Activated CD4-positive, alpha-beta T cell treated with anti-CD3 and anti-CD28 coated beads, Interleukin-2, Interleukin-4, amounts not matched to agents 100 ng/mL and 50 ng/mL, durations not matched to agents 16 hours and 8 hours (primary cell): Measurements from ENCODE around the gene TET2.
A peak's percentile ranks its signal among the peaks of the same experiment; 100 is the strongest.

Source experiments
- DNase-seq: peaks from one replicate; pipeline ENCODE4 v3.0.0-alpha.2; 2020; ENCODE audit warnings: low spot score

Gene TET2

DNA sequence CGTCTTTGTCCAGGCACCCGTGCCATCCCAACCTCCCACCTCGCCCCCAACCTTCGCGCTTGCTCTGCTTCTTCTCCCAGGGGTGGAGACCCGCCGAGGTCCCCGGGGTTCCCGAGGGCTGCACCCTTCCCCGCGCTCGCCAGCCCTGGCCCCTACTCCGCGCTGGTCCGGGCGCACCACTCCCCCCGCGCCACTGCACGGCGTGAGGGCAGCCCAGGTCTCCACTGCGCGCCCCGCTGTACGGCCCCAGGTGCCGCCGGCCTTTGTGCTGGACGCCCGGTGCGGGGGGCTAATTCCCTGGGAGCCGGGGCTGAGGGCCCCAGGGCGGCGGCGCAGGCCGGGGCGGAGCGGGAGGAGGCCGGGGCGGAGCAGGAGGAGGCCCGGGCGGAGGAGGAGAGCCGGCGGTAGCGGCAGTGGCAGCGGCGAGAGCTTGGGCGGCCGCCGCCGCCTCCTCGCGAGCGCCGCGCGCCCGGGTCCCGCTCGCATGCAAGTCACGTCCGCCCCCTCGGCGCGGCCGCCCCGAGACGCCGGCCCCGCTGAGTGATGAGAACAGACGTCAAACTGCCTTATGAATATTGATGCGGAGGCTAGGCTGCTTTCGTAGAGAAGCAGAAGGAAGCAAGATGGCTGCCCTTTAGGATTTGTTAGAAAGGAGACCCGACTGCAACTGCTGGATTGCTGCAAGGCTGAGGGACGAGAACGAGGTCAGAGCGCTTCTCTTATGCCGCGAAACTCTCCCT, at the start of gene TET2:
TSS of gene TET2 (plus strand) at position 601 of the 740 bp plus-strand sequence. CDS start 87,067 bp downstream, outside the sequence.
- DNase-seq: peak; percentile 85

DNA sequence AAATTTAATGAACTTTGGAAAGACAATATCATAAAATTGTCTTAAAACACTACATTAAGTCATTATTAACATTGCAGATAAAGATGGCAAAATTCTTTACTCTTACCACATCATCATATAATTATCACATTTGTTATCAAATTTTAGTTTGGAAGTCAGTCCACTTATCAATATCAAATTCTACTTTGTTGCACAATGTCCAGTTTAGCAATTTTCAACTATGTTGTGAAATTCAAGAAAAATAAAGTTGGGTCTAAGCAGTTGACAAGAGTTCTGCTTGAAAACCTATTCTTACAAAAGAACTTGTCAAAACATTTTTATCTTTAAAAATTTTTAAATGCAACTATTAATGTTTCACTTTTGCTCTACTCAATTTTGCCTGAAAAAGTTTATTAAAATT, 44.7 kb upstream of the TET2 start:
- DNase-seq: no peak

DNA sequence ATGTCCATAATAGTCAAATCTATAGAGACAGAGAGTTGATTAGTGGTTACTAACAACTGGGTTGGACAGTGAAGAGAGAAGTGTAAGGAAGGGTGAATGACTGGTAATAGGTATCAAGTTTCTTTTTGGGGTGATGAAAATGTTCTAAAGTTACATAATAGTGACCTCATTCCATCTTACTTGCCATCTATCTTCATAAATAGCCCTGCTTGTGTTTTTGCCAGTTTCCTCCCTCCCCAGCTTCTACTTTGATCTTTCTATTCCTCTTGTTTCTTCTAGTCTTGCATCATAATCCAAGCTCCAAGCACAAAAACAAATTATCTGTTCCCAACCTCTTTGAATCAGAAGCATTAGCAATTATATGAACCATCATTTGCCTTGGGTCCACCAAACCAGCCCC, 40.2 kb upstream of the TET2 start:
- no peak for DNase-seq

DNA sequence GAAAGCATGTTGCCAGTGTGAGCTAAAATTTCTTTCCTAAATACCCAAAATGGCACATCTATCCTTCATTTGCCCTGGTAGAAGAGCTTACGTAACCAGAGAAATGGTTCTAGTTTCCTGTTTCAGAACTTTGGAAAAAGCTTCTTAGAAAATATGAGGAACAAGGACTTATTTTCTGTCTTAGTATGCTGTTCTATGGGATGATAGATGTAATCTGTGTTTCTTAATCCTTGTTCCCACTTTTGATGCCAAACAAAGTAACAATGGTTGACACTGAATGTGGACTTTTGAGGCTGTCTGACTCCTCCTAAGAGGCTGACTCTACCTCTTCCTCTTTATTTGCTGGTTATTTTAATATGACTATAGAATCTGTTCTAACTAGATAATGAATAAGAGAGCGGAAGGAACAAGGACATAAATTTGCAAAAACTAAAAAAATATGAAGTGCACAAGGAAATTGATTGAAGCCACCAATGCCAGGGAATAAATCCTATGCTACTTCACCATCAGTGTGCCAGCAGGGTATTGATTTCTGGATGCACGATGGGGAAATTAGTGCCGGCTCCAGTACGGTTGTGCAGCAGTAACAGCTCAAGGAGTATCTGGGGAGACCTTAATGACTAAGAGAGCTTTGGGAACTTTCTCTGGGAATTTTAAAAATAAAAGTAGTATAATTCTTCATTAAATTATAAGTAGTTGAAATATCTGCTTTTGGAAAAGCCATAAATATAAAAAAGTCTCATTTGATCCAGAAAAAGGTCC, 39.4 kb upstream of the TET2 start:
- no peak for DNase-seq

DNA sequence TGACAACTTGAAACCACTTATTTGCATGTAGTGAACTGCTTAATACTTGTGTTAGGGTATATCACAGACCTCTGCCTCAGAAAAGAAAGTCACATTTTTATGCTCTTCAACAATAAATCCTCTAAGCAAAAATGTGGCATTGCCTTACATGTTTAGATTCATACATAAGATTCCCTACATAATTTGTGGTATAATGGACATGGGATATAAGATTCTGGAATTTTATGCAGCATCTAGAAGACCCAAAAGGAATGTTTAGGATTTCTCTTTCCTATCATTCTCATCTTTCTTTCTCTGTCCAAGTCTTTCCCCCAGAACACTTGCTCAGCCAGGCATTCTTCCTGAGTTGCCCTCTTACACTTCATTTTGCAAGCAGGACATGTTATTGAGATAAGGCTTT, 37.7 kb upstream of the TET2 start:
- DNase-seq: no peak

DNA sequence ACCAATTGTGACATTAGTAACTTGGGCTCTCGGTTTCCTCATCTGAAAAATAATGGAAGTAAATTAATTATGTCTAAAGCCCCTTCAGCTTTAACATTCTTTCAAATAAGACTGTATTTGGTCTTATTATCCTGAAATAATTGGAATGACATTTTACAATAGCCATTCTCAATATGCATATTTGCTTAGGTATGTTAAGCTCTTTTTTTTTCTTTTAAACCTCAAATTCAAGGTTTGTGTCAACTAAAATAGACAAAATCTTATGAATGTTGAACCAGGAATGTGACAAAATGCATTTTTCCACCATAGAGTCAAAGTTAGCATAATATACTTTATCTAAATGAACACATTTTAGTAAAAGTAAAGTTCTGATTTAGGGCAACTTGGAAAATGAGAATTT, 34.4 kb upstream of the TET2 start:
- no peak for DNase-seq

DNA sequence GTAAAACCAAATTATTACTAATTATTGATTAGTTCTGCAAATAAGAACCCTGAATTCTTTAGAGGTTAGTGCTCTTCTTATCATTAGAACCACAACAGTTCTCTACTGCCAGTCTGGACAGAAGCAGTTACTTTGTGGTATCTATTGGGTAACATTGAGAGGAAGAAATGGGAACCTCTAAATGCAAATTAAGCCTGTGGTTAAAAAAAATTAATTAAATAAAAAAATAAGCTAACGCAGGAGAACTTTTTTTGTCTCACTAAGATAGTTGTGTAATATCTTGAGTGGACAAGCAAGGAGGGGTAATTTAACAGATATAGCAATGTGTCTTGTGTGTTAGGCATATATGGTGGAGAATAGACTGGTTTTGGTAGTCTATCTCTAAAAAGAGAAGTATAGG, 32.9 kb upstream of the TET2 start:
- DNase-seq: no peak

DNA sequence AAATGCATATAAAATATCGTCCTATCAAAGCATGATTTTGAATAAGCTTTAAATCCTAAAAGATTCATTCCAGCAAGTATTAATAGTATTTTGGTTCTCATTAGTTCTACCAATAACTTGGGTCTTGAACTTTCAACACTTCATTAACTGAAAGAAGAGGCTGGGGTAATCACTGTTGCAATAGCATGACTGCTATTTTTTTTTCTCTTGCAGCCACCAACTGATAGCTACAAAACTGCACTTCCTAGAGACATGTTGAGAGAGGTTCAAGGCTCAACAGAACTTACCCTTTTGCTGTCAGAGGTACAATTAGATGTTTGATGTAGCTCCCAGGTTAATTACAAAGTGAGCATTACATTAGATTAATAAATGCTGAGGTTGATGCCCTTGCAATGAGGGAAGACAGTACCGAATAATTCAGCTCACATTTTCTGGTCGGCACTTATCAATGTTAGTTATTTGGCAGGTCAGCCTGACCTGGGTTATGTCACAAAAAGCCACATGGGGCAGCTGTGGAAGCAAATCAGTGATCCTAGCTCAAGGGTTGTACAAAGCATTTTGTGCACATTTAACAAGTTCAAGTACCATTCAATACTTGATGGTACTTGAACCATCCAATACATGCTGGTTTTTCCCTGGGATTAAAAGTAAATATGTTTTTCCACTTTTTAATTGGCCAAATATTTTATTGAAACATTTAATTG, 29.9 kb upstream of the TET2 start:
- no peak for DNase-seq

DNA sequence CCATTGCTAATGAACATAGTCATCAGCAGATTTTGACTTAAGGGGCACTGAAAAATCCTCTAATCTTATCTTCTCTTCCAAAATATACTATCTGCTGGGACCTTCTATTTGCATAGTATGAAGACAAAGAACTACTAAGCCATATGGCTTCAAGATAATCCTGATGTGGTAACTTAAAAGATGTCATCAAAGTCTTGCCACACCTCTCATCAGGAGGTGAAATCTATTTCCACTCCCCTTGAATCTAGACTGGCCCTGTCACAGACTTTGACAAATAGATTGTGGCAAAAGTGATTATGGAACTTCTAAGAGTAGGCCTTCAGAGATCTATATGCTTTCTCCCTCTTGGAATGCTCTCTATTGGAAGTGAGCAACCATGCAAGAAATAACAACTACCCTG, 27.3 kb upstream of the TET2 start:
- DNase-seq: no peak

DNA sequence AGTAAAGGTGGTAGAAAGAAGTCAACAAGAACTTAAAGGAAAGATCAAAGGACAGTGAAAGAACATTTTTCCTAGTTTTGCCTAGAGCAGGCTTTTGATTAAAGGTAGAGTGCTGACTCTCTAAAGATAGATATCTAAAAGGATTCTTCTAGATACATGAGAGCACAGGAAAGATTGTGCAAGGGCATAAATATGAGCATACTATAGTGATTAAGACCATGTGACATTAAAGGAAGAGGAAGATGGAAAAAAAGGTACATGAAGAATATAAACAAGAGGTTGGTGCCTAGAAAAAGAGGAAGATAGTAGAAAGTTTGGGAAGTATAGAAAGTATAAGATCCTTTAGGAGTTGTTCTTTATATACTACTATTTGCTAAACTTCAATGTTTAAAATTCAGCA, 26.1 kb upstream of the TET2 start:
- DNase-seq: no peak

DNA sequence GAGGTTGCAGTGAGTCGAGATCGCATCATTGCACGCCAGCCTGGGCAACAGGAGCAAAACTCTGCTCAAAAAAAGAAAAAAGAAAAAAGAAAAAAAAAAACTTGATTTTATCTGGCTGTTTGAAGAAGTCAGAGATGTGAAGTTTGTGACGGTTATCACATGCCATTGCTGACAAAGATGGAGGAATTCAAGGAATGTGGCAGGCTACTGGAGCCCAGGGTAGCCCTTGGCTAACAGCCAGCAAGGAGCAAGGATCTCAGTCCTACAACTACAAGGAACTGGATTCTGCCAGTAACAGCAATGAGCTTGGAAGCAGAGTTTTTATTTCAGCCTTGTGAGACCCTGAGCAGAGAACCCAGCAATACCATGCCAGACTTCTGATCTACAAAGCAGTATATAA, 24.3 kb upstream of the TET2 start:
- DNase-seq: no peak

DNA sequence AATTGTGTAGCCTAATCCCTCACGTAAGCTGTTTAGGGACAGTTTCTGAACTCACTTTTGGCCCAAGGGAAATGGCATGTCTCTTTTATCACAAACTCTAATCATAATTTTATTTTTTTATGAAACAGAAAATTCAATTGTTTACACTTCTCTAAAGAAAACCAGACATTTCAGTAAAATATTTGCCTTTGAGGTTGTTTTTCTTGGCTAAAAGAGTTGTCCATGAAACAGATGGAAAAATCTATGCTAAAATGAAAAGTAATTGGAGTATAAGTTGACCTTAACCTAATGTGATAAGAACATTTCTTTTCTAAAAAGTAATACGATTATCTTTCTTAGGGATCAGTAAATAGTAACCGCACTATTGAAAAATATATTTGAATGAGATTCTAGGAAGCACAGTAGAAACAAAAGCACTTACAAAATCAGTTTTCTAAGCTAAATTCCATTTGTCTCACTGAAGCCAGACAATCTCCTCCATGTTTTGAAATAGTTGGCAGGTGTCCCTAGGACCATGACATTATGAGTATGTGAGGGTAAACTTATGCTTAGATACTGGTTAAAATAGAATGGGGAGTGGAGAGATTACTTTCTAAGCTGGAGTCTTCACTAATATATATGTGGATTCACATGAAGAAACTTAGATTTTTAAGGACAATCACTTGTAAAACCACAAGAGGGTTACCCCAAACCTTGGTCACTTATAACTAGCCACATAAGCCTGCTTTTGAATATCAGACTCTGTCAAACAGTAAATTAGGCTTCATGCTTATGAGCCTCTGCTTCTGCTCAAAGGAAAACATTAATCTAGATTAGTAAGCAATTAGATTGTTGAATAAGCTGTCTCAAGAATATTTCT, 20.1 kb upstream of the TET2 start:
- no peak for DNase-seq

DNA sequence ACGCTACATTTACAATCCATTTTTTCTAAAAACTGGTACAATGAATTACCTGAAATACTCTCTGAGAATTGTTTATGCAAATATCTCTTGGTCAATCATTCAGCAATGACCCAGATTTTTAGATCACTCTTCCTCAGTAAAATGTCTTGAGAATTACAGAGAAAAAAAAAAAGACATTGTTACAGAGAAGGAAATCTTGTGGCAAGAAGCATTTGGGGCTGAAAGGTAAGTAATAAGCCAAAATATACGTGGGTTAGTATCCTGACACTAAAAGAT, 19.6 kb upstream of the TET2 start:
- no peak for DNase-seq

DNA sequence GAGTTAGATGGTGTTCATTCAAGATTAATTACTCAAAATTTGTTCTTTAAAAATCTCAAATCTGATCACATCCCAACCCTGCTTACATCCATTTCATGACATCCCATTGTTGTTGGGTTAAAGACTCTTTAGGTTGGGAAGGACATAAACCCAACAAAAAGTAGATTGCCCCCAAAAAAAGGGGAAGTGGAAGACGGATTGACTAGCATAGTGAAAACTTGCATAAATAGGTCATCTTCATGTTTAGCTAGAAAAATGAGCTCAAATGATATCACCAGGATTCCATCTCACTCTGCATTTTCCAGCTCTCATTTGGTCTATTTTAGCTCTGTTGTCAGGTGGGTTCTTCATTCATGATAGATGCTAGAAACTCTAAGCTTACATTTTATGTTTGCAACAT, 18.5 kb upstream of the TET2 start:
- DNase-seq: no peak

DNA sequence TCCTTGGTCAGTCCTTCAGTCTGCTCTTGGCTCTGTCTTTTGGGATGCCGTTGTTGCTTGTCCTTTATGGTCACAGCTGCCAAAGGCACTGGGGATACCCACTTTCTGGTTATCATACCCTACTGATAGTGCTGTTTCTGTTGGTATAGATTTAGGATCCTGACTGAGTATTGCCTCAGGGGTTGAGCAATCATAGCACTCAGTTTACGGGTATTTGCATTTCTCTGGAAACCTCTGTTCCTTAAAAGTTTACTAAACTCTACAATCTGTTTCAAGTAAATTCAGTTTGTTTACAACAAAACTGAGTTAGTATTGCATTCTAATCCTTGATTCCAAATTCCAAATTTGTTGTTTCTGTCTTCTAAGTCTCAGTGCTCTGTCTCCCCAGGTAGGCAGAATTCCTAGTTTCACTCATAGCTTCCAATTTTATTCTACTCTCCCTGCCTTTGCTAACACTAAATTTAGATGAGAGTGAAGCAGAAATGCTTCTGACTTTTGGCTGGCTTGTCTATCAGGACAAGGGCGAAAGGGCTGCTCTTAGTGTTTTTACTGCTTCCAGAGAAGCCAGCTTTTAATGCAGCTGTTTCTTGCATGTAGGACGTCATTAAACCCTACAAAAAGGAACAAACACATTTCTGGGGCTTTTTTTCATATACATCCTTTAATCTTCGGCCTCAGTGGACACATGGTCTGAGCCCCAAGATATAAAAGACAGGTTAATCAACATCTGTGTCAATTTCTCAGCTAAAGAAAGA, 17.2 kb upstream of the TET2 start:
- DNase-seq: no peak

DNA sequence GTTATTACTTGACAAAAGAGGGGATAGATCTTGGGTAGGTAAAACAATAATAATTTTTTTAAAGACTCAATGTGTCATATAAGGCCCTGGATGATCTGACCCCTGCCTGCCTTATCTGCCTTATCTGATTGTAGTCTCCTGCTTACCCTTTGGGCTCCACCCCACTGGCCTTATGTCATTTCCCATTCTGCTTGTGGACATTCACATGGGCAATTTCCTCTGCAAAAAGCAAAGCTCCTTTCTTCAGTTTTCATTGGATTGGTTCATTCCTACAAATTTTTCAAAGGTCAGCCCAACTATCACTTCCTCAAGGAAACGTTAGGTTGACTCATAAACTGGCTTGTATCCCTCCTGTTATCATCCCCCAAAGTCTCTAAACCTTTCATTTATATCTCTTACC, 15.7 kb upstream of the TET2 start:
- DNase-seq: no peak

DNA sequence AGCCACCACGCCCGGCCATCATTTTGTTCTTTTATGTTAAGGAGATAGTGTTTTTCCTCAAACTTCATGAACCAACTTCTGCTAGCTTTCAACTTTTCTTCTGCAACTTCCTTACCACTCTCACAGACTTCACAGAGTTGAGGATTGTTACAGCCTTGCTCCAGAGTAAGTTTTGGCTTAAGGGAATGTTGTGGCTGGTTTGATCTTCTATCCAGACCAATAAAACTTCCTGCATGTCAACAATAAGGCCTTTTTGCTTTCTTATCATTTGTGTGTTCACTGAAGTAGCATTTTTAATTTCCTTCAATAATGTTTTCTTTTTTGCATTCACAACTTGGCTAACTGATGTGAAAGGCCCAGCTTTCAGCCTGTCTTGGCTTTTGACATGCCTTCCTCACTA, 12.7 kb upstream of the TET2 start:
- no peak for DNase-seq

DNA sequence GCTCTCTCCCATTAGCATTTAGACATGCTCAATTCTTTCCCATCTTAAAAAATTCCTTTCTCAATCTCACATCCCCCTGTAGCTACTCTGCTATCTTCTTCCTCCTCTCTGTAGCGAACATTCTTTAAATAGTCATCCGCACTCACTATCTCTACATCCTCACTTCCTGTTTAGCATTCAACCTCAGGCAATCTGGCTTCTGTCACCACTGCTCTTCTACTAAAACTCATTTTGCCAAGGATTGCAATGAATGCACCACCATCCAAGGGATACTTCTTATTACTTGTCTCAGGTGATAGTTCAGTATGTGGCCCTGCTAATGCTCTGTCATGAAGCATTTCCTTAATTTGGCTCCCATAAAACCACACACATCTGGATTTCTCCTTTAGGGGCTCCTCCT, 10.9 kb upstream of the TET2 start:
- DNase-seq: no peak

DNA sequence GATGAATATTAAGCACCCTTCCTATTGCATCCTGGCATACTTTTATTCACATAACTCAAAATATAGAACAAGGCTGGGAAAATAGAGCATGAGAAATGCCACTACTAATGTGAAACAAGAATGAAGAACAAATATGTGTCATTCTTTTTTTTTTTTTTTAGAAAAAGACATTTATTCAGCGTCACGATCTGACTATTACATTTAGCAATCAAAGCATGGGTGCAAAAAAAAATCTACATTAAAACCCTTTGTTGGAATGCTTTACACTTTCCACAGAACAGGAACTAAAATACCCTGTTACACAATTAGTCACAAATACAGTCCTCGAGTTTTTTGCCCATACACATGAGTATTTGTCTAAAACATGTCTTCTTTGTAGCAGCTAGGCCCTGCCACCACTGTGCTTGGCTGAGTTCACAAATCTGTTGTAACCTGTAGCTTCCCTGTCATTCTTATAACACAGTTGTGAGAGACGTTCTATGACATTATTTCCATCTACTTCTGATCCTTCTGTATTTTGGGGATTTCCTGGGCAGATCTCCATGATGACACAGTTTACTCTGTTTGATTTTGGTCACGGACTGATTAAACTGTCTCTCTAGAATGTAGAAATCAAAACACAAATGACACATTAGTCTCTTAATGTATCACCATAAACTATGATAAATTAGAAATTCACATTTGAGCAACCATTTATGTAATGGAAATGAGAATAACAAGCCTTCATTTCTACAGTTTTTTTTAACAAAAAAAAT, 9.4 kb upstream of the TET2 start:
- peak; percentile 37 for DNase-seq

DNA sequence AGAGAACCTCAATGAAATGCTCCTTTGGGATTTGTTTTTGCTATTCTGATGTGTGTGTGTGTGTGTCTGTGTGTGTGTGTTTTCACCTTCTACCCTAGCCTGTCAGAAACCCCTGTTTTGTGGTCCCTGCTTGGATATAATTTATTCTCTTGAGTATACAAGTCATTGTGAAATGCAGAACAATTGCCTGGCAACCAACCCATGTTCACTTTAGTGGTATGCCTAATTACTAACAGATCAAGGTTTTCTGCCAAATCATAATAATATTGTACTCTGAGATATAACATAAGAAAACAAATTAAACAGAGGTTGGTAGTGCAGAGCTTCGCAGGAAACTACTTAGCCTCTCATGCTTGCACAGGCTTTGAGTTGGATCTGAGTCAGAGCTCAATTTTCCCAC, 7.0 kb upstream of the TET2 start:
- DNase-seq: no peak
